Measurements from ENCODE around the gene CSK. TPM values are rescaled to one million over a fixed set of nuclear protein-coding genes. Genes with fewer than 3 reads are reported as not detected.

Gene CSK
- polyA plus RNA-seq, 1 of the 3 experiments (the other 2 are of a cell fraction), result 53.1 TPM

- H2AFZ ChIP-seq (ENCODE audit: low read depth), result no peak overlapping the region
- no peak overlapping the region for H3K4me3 ChIP-seq (ENCODE audit: low read depth in 2 of 2, low read length in 1 of 2)
- H3K27ac ChIP-seq (ENCODE audit: low read depth in 2 of 2, low read length in 1 of 2), result no peak overlapping the region
- POLR2A ChIA-PET, result interaction anchor here (0.6 to 1.2 kb wide), 3 partner anchors 119 to 217 kb away, joined by 4 to 5 read pairs (median 4); partner anchors contain the start of gene SCAMP5
- peaks cover 6% of the 10 kb centered on the region for H3K79me2 ChIP-seq (ENCODE audit: insufficient read depth)
- CTCF ChIA-PET, result interaction anchor here (0.9 to 24.3 kb wide), 12 partner anchors 8 to 177 kb away, joined by 3 to 1109 read pairs (median 6); partner anchors contain the start of gene CLK3
- H3K36me3 ChIP-seq (replicated peaks in 1 of 2; ENCODE audit: control insufficient read depth in 1 of 2, insufficient read depth in 2 of 2, low read length in 1 of 2), result no peaks in the 10 kb centered on the region
- no peaks in the 10 kb centered on the region for H3K9me2 ChIP-seq
- H4K20me1 ChIP-seq (ENCODE audit: insufficient read depth), result peaks cover 3% of the 10 kb centered on the region
- no peak overlapping the region for H3K4me2 ChIP-seq
- no peaks in the 10 kb centered on the region for H3K9me3 ChIP-seq
- DNase-seq, result no peak
- peaks cover 3 to 22% of the 10 kb centered on the region in 2 experiments; a peak in 2 of 4 replicates for H3K4me1 ChIP-seq (ENCODE audit: control insufficient read depth in 1 of 2, insufficient read depth in 2 of 2, low read depth in 1 of 2, low read length in 1 of 2)
- no peak overlapping the region for H3K9ac ChIP-seq
- H3F3A ChIP-seq (replicated peaks; ENCODE audit: insufficient read depth), result peaks cover 3% of the 10 kb centered on the region
- TF ChIP-seq GABPA (IDR thresholded peaks at IDR 0.05; ENCODE audit: low read depth) (no peak), JUND (IDR thresholded peaks at IDR 0.05) (no peak), PBX3 (IDR thresholded peaks at IDR 0.05) (no peak), SMC3 (IDR thresholded peaks at IDR 0.05; ENCODE audit: low read depth, low read length) (no peak), TAF1 (IDR thresholded peaks at IDR 0.05; ENCODE audit: borderline replicate concordance, low read depth, low read length) (no peak), REST (IDR thresholded peaks at IDR 0.05; ENCODE audit: low read depth, low read length) (no peak), EZH2phosphoT487 (IDR thresholded peaks at IDR 0.05; ENCODE audit: borderline replicate concordance, low read depth) (no peak), IRF3 (IDR thresholded peaks at IDR 0.05; ENCODE audit: low read depth, low read length) (no peak), RXRA (IDR thresholded peaks at IDR 0.05; ENCODE audit: borderline replicate concordance, low read depth) (no peak), USF2 (IDR thresholded peaks at IDR 0.05; ENCODE audit: borderline replicate concordance, low read depth, low read length) (no peak), CHD2 (IDR thresholded peaks at IDR 0.05; ENCODE audit: low read length, partially characterized antibody) (no peak), RAD21 (IDR thresholded peaks at IDR 0.05; ENCODE audit: low read length) (no peak), RCOR1 (IDR thresholded peaks at IDR 0.05; ENCODE audit: low read length) (no peak), ZBTB33 (IDR thresholded peaks at IDR 0.05; ENCODE audit: borderline replicate concordance, low read depth) (no peak), FOSL2 (IDR thresholded peaks at IDR 0.05; ENCODE audit: borderline replicate concordance, low read depth) (no peak), CTCF (IDR thresholded peaks at IDR 0.05) (no peak)
- no peaks in the 10 kb centered on the region for H3K27me3 ChIP-seq (ENCODE audit: insufficient read depth)
- 94% methylated on average over 6 of the region's 6 CpGs for WGBS (ENCODE audit: low lambda C conversion rate)
Observed at GRCh38 chr15:74777769-74778598, 3.9 kb upstream of the CSK start.
